Panc1 (cell line): Measurements from ENCODE around the gene TRIM8. TPM values are rescaled to one million over a fixed set of nuclear protein-coding genes. Genes with fewer than 3 reads are reported as not detected.

Source experiments
- ATAC-seq: fragments of 200-7000 bp; cut with Tn5 transposase; 2 replicates; pipeline ENCODE4 v1.9.1; 2020; ENCODE audit warnings: mild to moderate bottlenecking, moderate library complexity
- BruUV-seq: library from RNA; stranded (reverse); fragments of 400-500 nt; replicated peaks from 2 replicates; lab custom pipeline; 2021; lab: Mats Ljungman, UMichigan
- CTCF ChIA-PET: fragments of 300-600 bp; sonication (Branson Sonifier 250); formaldehyde crosslinking; loops from one replicate; lab custom pipeline; 2022; ENCODE audit warnings: antibody characterized with exemption; lab: Charles Lee
- POLR2A ChIA-PET: fragments of 300-600 bp; sonication (Branson Sonifier 250); formaldehyde crosslinking; loops from one replicate; lab custom pipeline; 2022; ENCODE audit warnings: antibody characterized with exemption; lab: Charles Lee
- DNase-seq: peaks from one replicate; pipeline ENCODE4 v3.0.0-alpha.2; 2010; ENCODE audit warnings: low read depth, low spot score
- H3K27ac ChIP-seq: 2 replicates; pipeline ENCODE4 v1.5.1; 2011; ENCODE audit warnings: mild to moderate bottlenecking, low read length, inconsistent platforms
- H3K27me3 ChIP-seq: fragments of 200-500 bp; sonication (Bioruptor generic); 2 replicates; pipeline ENCODE4 v1.6.0; 2014; ENCODE audit warnings: low read length, inconsistent platforms; ENCODE audit not compliant: control insufficient read depth, insufficient read depth
- H3K36me3 ChIP-seq: fragments of 200-500 bp; sonication (Bioruptor generic); 2 replicates; pipeline ENCODE4 v1.5.1; 2014; ENCODE audit warnings: inconsistent platforms, mild to moderate bottlenecking, low read length, moderate library complexity; ENCODE audit not compliant: control insufficient read depth, insufficient read depth
- H3K4me1 ChIP-seq: 2 replicates; pipeline ENCODE4 v1.5.1; 2011; ENCODE audit warnings: inconsistent platforms, mild to moderate bottlenecking, low read length, moderate library complexity; ENCODE audit not compliant: control insufficient read depth, insufficient read depth
- H3K4me3 ChIP-seq, 2 experiments: 2 replicates each; pipeline ENCODE4 v1.5.1; 2011 to 2012; ENCODE audit warnings: low read depth in 2 of 2, low read length in 2 of 2, mild to moderate bottlenecking in 2 of 2, inconsistent platforms in 1 of 2, moderate library complexity in 1 of 2
- H3K9me3 ChIP-seq: fragments of 200-500 bp; sonication (Bioruptor generic); 2 replicates; pipeline ENCODE4 v1.5.1; 2014; ENCODE audit warnings: low read depth, mild to moderate bottlenecking, inconsistent platforms, low read length, moderate library complexity; ENCODE audit not compliant: control insufficient read depth, insufficient read depth
- CTCF ChIP-seq: fragments of 450-650 bp; IDR thresholded peaks from 2 replicates; pipeline ENCODE4 v1.5.1; 2017; ENCODE audit warnings: mild to moderate bottlenecking
- POLR2AphosphoS5 ChIP-seq: IDR thresholded peaks from 2 replicates; pipeline ENCODE4 v1.6.1; 2012; ENCODE audit warnings: mild to moderate bottlenecking, low read depth, low read length, moderate library complexity
- REST ChIP-seq, 2 experiments: IDR thresholded peaks; 2 replicates each; pipeline ENCODE4 v1.6.1; 2011 to 2012; ENCODE audit warnings: low read depth in 2 of 2, control low read depth in 1 of 2, low read length in 1 of 2, mild to moderate bottlenecking in 1 of 2, moderate library complexity in 1 of 2; ENCODE audit not compliant: insufficient read depth in 1 of 2
- SIN3A ChIP-seq: IDR thresholded peaks from 2 replicates; pipeline ENCODE4 v1.6.1; 2012; ENCODE audit warnings: low read depth, mild to moderate bottlenecking, low read length, moderate library complexity, borderline replicate concordance; ENCODE audit not compliant: insufficient read depth
- TCF7L2 ChIP-seq: IDR thresholded peaks from 2 replicates; pipeline ENCODE4 v1.6.1; 2011; ENCODE audit warnings: mild to moderate bottlenecking, low read depth, low read length, inconsistent platforms
- in situ Hi-C: cut with HindIII; loops from 2 replicates; pipeline ENCODE4 v1.10.0; 2016; ENCODE audit warnings: low sequenced_read_pairs, low pct_unique_long_range_greater_than_20kb
- intact Hi-C: fragments of 100-400 bp; cut with micrococcal nuclease; formaldehyde crosslinking; loops from one replicate; pipeline ENCODE4 v1.10.0; 2022; ENCODE audit not compliant: unreplicated experiment
- total RNA-seq: library from RNA; stranded (reverse); gene quantifications from one replicate; pipeline ENCODE4 v1.2.1, GENCODE V29; 2021; ENCODE audit not compliant: unreplicated experiment

The TRIM8 gene
- total RNA-seq, 1 experiment from 2014 or later = 54.4 TPM

GRCh38 chr10:102645741-102646609, 1.7 kb downstream of the TRIM8 start:
- ChIA-PET CTCF (no interaction called here), POLR2A (interaction anchor here (0.7 kb wide), 1 partner anchor 74 kb away, joined by 16 read pairs; no protein-coding TSS in a partner anchor)
- peak; percentile 67 for DNase-seq
- intact Hi-C loops (no loop called here), in situ Hi-C loops (no loop called here)
- BruUV-seq = no TSS peak
- H3K36me3 ChIP-seq = peaks cover 9% of the 10 kb centered on the region; the same call in 1 of the 2 replicates
- H3K4me3 ChIP-seq = peak overlapping the region; percentile 69 to 86
- peak overlapping the region; percentile 88 for H3K27ac ChIP-seq
- H3K27me3 ChIP-seq = no peaks in the 10 kb centered on the region
- peak; percentile 8; the same call in 1 of the 2 replicates for ATAC-seq
- H3K4me1 ChIP-seq = peaks cover 42% of the 10 kb centered on the region
- no peaks in the 10 kb centered on the region for H3K9me3 ChIP-seq
- TF ChIP-seq POLR2AphosphoS5 (0 out of 2 replicates have a peak, but pooled peaks have one; percentile 33), REST (IDR thresholded peaks at IDR 0.05; ENCODE audit: insufficient read depth in 1 of 2, low read depth in 2 of 2, low read length in 1 of 2) (no peak), TCF7L2 (no peak), CTCF (no peak), SIN3A (no peak)

GRCh38 chr10:102646610-102647442, 2.5 kb downstream of the TRIM8 start:
- ChIA-PET POLR2A (no interaction called here), CTCF (no interaction called here)
- H3K27me3 ChIP-seq = no peaks in the 10 kb centered on the region
- H3K9me3 ChIP-seq = no peaks in the 10 kb centered on the region
- intact Hi-C loops = no loop called here
- H3K27ac ChIP-seq = peak overlapping the region; percentile 88
- ATAC-seq (no peak), DNase-seq (no peak)
- in situ Hi-C loops = no loop called here
- TF ChIP-seq SIN3A = no peak
- no peak for TF ChIP-seq REST (IDR thresholded peaks at IDR 0.05; ENCODE audit: insufficient read depth in 1 of 2, low read depth in 2 of 2, low read length in 1 of 2)
- TF ChIP-seq TCF7L2 = no peak
- TF ChIP-seq POLR2AphosphoS5 = no peak
- no peak for TF ChIP-seq CTCF
- H3K36me3 ChIP-seq = peaks cover 9% of the 10 kb centered on the region; the same call in 1 of the 2 replicates
- H3K4me1 ChIP-seq = peaks cover 45% of the 10 kb centered on the region
- BruUV-seq = TSS peak; percentile 54
- peak overlapping the region; percentile 69 to 86 for H3K4me3 ChIP-seq
